HT1080 (cell line): ENCODE results near the gene MPP2. TPM values are rescaled to one million over a fixed set of nuclear protein-coding genes. Genes with fewer than 3 reads are reported as not detected.
"Not testable (repeated sequence)": the region's sequence is repeated elsewhere in the genome, so short reads cannot be mapped to it uniquely, and the experiment has no call there.

Experiments
- DNase-seq: peaks from one replicate; pipeline ENCODE4 v3.0.0-alpha.2; 2015; ENCODE audit warnings: low read depth
- total RNA-seq: library from RNA; depleted of rRNA; stranded (reverse); fragments of >200 nt; shearing (Covaris generic); gene quantifications from 2 replicates; pipeline ENCODE4 v1.2.3, GENCODE V29; 2014

MPP2 gene
- total RNA-seq, 1 experiment from 2014 or later, result 0.27 TPM

DNA sequence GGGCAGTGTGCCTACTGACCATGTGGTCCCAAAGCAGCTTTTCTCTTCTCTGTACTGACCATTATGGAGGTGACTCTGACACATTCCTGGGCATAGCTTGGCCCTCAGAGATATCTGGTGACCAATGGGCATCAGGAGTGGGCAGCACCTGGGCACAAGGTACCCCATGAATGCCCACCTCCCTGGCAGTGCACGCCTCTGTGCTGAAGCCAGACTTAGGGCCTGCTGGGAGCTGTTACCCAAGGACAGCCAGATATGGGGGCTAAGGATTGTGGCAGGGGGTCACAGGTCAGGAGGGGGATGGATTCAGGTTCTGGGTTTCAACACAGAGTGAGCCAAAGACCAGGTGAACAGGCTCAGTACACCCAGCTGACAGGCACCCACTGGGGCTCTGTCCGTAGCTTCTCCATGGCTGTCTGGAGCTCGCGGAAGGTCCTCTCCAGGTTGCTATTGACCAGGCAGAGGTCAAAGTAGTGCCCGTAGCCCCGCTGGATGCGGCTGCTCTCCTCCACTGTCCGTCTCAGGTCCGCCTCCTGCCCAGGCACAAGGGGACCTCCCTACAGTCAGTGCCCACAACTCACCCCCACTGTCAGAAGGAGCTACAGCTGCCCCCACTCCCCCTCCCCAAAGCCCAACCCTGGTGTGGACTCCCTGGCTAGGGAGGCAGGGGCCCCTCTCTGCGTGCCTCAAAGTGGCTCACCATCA is 29.7 kb downstream of the MPP2 start:
- DNase-seq, result no peak

DNA sequence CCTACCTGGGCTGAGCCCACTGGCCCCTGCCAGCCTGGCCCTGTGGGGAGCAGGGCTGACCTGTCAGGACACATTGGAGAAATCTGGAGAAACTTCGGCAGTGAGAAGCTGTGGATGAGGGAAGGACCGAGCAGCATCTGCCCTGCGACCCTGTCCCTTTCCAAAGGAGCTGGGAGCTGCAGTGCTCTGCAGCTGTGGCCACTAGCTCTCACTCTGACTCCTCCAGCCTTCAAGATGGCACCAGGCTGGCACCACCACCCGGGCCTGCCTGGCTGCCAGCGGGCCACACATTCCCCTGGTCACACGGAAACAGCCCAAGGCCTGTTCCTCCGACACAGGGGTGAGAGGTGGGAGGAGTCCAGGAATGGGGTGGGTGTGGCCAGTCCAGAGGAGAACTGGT is 30.3 kb downstream of the MPP2 start:
- DNase-seq, result no peak

DNA sequence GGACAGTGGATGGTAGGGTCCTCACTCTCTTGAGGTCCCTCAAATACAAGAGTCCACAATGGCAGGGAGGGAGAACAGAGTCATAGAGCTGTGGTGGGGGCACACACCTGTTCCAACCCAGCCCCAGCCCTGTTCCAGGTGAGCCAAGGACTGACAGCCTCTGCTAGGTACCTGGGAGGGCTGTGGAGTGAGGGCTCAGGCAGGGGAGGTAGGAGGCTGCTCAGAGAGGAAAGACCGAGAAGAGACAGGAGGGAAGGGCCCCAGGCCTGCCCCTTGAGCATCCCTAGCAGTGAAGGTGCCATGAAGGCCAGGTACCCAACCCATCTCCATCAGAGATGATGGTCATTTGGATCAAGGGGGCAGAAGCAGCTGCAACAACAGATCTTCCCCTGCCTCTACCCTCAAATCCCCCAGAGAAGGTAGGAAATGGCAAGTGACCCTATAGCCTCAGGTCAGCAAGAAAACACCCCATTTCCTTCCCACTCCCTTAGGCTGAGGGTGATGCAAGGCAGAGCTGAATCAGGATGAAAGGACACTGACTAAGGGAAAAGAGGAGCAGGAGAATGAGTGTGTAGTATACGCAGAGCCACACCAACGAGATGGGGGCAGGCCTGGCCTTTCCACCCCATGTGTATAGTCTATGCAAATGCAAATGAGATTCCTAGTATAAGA is 31.7 kb downstream of the MPP2 start:
- peak; percentile 55 for DNase-seq

DNA sequence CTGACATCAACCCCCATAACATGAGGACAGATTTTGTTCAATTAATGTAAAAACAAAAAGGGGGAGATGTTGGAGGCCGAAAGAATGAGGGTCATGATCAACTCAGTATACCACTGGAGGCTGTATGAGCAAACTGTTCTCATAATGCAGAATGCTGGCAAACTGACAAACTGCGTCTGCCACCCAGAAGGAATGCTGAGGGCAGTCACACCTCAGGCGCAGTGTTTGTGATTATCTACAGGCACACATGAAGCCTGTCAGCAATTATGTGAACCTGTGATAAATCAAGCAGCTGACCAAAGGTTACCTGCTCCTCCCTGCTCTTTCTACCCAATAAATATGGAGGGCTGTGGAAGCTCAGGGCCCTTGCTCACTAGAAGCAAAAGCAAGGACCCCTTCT is 33.0 kb downstream of the MPP2 start:
- DNase-seq, result no peak

DNA sequence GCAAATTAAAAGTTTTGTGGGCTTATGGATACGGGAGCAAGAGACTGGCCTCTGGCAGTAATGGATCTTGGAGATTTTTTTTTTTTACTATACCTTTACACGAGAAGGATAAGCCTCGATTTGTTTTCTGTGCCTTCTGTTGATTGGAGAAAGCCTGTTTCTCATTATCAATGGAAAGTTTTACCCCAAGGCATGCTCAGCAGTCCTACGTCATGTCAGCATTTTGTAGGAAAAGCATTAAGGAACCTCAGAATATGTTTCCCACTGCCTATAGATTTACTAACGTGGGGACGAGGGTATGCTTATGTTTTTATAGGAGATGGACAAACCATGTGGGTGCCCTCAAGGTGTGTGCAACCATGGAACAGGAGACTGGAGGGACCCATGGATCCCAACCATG is 33.5 kb downstream of the MPP2 start:
- DNase-seq, result no peak

DNA sequence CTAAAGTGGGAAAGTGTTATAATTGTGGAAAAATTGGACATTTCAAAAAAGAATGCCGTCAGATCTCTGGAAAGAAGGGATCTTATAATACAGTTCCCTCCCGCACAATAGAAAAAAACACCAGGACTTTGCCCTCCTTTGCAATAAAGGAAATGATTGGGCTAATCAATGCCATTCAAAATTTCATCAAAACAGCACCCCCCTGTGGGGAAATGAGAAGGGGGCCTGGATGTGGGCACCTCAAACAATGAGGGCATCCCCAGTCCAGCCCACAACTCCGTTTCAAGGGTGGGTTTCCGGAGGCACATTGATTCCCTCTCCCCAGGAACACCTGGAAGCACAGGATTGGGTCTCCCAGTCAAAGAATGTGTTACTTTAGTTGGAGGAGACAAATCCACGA is 34.2 kb downstream of the MPP2 start:
- DNase-seq, result no peak

DNA sequence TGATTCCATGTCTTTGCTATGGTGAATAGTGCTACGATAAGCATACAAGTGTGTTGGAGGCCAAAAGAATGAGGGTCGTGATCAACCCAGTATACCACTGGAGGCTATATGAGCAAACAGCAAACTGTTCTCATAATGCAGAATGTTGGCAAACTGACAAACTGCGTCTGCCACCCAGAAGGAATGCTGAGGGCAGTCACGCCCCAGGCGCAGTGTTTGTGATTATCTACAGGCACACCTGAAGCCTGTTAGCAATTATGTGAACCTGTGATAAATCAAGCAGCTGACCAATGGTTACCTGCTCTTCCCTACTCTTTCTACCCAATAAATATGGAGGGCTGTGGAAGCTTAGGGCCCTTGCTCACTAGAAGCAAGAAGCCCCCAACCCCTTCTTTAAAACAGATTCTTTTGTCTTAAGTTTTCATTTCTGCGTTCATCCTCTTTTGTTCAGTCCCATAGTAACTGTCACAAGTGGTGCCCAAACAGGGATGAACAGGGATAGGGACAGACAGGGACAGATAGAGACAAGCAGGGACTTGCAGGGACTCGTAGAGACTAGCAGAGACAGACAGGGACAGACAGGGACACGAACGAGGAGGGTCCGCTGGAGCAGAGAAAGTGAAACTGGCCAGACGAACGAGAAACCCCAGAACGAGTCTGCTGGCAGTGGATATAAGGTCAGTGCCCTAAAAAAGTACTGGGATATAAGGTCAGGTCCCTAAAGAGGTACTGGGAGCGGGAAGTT is 35.2 kb downstream of the MPP2 start:
- no peak for DNase-seq

DNA sequence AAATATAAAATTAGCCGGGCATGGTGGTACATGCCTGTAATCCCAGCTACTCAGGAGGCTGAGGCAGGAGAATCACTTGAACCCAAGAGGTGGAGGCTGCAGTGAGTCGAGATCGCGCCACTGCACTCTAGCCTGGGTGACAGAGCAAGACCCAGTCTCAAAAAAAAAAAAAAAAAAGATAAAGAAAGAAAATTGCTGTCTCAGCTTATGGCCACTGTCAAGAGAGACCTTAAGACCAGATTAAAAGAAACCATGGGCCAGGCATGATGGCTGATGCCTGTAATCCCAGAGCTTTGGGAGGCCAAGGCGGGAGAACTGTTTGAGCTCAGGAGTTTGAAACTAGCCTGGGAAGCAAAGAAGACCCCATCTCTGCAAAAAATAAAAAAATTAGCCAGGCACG is 38.3 kb downstream of the MPP2 start:
- not testable (repeated sequence) for DNase-seq

DNA sequence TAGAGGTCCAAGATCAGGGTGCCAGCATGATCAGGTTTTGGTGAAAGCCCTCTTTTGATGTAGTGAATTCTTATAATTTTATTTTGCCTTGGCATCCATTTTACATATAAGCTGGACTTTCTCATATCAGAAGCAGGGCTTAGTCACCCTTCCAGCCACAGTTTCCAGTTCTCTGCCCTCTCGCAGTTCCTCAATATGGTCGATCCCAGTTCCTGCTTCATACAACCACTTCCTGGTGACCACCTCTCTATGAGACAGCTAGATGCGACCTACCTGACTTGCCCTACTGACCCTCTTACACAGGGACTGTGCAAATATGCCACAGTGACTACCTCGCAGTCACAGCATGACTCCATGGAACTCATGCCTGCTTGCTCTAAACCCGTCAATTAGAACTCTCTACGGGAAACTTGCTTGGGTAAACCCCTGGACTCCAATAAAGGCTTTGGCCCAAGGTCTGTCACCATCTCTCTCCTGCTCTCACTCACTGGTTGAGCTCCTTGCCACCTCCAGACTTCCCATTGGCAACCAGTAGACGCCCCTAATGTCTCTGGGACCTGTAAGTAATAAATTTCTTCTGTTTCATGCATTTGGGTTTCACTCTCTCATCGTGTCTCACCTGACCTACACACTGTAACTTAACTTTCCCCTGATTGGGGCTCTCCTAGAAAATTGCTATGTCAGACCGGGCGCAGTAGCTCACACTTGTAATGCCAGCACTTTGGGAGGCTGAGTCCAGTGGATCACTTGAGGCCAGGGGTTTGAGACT is 38.9 kb downstream of the MPP2 start:
- no peak for DNase-seq

DNA sequence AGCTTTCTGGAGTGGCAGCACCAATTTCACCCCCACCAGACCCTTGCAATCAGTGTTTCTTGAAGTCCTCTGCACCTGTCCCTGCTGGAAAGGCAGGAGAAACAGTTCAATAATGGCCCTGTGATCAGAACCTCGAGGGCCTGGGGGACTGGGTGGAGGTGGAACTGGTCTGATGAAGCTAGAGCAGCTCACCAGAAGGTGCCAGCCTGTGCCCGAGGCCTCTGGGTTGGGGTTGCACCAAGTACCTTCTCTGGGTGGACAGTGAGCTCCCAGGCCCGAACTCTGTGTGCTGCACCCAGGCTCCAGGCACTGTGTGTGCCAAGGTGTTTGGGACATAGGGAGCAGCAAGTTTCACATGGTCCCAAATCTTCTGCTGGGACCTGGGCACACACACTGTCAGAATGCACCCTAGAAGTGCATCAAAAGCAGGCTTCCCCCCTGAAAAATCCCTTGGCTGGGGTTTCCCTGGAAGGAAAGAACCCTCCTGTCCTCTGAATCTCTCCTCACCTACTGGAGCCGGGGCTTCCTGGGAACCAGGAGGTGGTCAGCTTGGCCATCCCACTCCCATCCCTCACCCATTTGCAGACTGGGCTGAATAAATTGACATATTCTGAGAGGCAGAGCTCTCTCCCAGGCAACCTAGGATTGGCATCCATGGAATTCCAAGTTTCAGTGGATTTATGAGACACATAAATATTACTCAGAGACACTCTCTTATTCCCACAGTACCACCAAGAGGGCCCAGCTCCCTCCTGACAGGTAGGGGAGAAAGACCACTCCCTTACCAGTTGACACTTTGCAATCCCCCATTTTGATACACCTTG is 43.0 kb downstream of the MPP2 start:
- no peak for DNase-seq

DNA sequence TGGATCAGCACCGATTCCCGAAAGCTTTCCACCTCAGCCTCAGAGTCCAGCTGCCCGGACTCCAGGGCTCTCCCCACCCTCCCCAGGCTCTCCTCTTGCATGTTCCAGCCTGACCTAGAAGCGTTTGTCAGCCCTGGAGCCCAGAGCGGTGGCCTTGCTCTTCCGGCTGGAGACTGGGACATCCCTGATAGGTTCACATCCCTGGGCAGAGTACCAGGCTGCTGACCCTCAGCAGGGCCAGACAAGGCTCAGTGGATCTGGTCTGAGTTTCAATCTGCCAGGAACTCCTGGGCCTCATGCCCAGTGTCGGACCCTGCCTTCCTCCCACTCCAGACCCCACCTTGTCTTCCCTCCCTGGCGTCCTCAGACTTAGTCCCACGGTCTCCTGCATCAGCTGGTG is 45.4 kb downstream of the MPP2 start:
- no peak for DNase-seq

DNA sequence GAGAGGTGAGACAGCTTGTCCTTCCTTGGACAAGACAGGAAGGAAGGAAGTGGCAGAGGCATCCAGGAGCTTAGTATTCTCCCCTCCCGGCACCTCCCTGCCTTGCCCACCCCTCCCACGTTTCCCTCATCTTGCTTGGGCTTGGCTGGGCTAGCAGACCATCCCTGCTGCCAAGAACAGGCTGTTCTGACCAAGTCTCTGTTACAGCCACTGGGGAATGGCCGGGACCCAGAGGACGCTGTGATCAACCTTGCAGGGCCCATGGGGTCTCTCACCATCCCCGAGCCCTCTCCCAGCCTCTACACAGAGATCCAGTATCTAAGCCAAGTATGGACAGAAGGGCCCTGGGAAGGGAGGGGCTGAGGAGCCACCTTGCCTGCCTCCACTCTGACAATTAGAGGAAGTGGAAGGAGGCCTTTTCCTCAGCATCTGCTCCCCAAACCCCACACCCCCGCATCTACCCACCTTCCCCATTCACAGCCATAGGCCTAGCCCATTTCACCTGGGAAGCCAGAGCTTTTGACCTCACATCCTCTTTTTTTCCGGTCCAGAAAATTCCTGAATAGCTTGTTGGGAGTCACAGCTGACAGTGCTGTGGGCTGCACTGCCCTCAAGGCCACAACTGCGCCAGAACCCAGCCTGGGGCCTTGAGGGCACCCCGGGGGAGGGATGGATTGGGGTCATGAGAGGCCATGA is 46.3 kb downstream of the MPP2 start:
- no peak for DNase-seq

DNA sequence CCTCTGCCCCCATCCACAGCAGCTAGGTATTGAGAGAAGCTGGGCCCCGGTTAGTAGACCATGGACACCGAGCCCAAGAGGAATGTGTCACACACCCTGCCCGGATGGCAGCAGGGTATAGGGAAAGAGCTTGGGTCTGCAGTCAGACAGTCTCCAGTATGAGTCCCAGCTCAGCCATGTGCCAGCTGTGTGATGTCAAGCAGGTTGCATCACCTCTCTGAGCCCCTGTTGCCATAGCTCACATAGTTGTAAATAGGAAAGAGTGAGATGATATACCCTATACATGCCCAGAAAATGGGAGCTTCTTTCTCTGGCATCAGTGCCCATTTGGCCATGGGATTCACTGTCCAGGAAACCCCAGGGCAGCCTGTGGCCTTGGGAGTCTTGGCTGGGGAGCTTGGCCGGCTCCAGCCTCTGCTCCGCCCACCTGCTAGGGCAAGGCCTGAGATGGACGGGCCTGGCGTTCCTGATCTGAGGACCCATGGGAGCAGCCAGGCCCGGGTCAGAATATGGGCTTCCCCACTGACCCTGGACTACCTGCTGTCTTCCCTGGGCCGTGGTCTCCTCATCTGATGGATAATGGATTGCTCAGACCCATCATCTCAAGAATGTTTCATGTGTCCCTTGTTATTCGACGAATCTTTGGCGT is 47.1 kb downstream of the MPP2 start:
- DNase-seq, result no peak

DNA sequence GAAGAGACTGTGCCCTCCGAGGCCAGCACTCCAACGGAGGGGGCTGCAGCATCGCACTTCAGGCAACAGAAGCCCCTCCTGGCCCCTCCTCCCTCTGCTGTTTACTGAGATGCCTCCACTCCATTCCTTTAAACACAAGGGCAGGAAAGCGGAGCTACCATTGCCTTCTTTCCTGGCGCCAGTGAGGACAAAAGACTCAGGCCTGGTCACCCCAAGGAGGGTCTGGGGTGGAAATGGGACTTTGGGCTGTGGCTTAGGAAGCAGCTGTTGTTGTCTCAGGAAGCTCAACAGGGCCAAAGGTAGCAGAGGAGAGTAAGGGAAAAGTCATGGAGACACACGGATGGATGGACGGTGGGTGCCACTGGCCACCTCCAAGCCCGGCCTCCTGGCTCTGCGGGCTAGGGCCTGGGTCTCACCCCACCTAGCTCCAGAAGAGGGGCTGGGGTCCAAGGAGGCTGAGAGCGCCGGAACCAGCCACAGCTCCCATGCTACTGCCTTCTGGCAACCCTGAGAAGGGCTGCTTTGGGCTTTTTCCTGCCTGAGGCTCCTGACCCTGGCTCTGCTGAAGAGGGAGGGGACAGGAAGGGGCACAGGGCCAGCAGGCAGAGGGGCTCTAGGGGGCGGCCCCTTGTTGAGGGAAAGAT is 49.3 kb downstream of the MPP2 start:
- no peak for DNase-seq

DNA sequence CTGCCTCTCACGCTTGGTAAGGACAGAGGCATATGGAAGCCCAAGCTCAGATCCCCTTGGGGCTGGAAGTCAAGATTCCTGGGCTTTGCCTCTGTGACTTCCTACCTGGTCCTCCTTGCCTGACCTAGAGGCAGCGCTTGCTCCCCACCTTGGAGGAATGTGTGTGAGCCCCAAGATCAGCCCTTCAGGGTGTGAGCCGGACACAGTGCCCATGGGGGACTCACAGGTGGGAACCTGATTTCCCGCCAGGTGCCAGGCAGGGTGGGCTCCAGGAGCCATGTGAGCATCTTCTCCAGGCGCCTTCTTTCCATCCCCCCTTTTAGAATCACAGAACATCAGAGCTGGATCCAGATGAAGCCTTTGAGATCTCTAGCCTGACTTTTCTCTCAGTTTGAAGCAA is 50.2 kb downstream of the MPP2 start:
- no peak for DNase-seq

DNA sequence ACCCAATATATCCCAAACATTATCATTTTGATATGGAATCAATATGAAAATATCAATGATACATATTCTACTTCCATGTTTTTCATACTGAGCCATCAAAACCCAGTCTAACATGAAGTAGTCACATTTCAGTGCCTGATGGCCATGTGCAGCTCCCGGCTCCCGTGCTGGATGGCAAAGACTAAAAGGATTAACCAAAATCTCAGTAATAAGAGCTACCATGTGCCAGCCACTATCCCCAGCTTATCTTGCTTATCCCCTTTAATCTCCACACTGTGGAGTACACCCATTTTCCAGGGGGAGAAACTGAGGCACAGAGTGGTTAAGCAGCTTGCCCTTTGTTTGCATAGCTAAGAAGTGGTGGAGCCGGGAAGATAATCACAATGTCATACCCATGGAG is 51.2 kb downstream of the MPP2 start:
- no peak for DNase-seq

DNA sequence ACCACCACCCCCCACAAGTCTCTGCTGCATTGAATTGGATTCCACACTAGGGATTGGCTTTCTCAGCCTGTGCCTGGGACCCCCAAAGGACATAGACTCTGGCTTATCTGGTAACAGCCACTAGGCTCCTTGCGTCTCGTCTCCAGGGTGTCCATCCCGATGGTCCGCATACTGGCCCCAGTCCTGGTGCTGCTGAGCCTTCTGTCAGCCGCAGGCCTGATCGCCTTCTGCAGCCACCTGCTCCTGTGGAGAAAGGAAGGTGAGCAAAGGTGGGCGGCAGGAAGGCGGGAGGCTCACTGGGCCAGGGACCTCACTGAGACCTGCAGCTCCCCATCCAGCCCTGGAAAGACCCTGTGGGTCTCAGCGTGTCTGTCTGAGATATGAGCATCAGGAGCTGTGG is 52.3 kb downstream of the MPP2 start:
- DNase-seq, result no peak

DNA sequence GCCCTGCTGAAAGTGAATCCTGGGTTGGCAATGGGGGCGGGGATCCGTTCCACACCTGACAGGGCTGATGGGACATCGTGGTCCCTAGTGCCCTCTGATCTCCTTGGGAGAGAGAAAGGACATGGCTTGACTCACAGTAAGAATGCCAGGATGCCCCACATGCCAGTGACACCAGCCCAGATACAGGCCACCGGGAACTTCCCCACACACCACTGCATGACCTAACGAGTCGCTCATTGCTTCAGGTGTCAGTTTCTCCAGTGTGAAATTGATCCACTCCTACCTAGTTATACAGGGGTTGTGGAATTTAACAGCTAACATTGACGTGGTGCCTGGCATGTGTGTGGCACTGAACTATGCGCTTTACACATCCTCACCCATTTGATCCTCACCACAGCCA is 52.8 kb downstream of the MPP2 start:
- DNase-seq, result no peak

DNA sequence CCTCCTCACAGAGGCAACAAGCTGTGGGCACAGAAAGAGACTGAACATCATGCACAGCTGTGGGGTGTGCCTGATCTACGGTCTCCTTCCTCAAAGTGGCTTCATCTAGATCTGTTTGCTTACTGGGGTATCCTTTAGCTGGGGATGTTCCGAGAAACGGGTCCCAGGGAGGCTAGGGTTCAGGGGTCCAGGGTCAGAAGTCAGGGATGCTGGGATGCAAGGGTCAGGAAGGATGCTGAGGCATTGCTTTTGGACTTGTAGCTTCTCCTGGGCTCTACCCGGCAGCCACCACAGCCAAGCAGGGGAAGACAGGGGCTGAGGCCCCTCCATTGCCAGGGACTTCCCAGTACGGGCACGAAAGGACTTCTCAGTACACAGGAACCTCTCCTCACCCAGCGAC is 53.8 kb downstream of the MPP2 start:
- DNase-seq, result no peak
